ENCODE data around the gene NFATC2.
"Not testable (repeated sequence)": the region's sequence is repeated elsewhere in the genome, so short reads cannot be mapped to it uniquely, and the experiment has no call there.

Gene NFATC2

GRCh38 chr20:51542571-51543421, at the start of gene NFATC2:
Gene NFATC2 (minus strand): TSS chr20:51542719. CDS start chr20:51542499, 220 bp downstream.
- DNase-seq, result peak; percentile 24 to 50 (median 34)

- DNase-seq, result no peak
These were observed 49.4 kb upstream of the NFATC2 start for GRCh38 chr20:51591871-51592270.

GRCh38 chr20:51588762-51589161, 46.2 kb upstream of the NFATC2 start:
- DNase-seq, result no peak

- DNase-seq, result no peak
These were observed 44.6 kb upstream of the NFATC2 start for GRCh38 chr20:51587145-51587544.

GRCh38 chr20:51586005-51586440, 43.5 kb upstream of the NFATC2 start:
- DNase-seq, result no peak

GRCh38 chr20:51585148-51585547, 42.6 kb upstream of the NFATC2 start:
- DNase-seq, result no peak

GRCh38 chr20:51584737-51585136, 42.2 kb upstream of the NFATC2 start:
- no peak for DNase-seq

GRCh38 chr20:51584116-51584515, 41.6 kb upstream of the NFATC2 start:
- no peak for DNase-seq

GRCh38 chr20:51583499-51583898, 41.0 kb upstream of the NFATC2 start:
- no peak for DNase-seq

- no peak for DNase-seq
These were observed 40.6 kb upstream of the NFATC2 start for GRCh38 chr20:51583073-51583472.

GRCh38 chr20:51581571-51581970, 39.1 kb upstream of the NFATC2 start:
- no peak for DNase-seq

- no peak for DNase-seq
These were observed 36.6 kb upstream of the NFATC2 start for GRCh38 chr20:51579137-51579536.

- DNase-seq, result no peak
These were observed 35.6 kb upstream of the NFATC2 start for GRCh38 chr20:51578145-51578459.

GRCh38 chr20:51577432-51578144, 35.1 kb upstream of the NFATC2 start:
- DNase-seq, result no peak

- no peak for DNase-seq
These were observed 33.0 kb upstream of the NFATC2 start for GRCh38 chr20:51575486-51575885.

- DNase-seq, result no peak
These were observed 31.9 kb upstream of the NFATC2 start for GRCh38 chr20:51574248-51575033.

GRCh38 chr20:51573576-51574243, 31.2 kb upstream of the NFATC2 start:
- DNase-seq, result no peak

- no peak for DNase-seq
These were observed 28.9 kb upstream of the NFATC2 start for GRCh38 chr20:51571460-51571794.

- no peak for DNase-seq
These were observed 28.4 kb upstream of the NFATC2 start for GRCh38 chr20:51570739-51571459.

- DNase-seq, result no peak
These were observed 27.6 kb upstream of the NFATC2 start for GRCh38 chr20:51569815-51570738.

GRCh38 chr20:51568533-51568932, 26.0 kb upstream of the NFATC2 start:
- DNase-seq, result not testable (repeated sequence)

Data from activated CD4-positive, CD25-positive, alpha-beta regulatory T cell (primary cell).